ENCODE data around the gene L3MBTL4.

Gene L3MBTL4

DNA sequence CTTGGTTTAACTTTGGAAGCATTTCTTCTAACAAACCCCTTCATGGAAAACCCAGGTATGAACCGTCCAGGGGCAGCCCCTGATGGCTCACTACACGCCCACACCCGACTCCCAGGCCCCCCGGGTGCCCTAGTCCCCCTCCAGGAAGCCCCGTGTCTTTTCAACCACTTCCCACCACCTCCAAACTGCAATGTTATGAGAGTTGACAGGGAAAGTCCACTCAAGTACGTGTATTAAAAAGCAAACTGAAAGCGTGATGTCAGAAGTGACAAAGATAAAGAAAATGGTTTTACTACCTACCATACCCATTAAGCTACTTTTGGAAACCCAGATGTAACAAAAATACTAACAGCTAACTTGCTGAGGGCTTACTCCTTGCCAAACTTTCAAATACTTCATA is 51.5 kb downstream of the L3MBTL4 start:
- no peak for DNase-seq (ENCODE audit: low read depth)

DNA sequence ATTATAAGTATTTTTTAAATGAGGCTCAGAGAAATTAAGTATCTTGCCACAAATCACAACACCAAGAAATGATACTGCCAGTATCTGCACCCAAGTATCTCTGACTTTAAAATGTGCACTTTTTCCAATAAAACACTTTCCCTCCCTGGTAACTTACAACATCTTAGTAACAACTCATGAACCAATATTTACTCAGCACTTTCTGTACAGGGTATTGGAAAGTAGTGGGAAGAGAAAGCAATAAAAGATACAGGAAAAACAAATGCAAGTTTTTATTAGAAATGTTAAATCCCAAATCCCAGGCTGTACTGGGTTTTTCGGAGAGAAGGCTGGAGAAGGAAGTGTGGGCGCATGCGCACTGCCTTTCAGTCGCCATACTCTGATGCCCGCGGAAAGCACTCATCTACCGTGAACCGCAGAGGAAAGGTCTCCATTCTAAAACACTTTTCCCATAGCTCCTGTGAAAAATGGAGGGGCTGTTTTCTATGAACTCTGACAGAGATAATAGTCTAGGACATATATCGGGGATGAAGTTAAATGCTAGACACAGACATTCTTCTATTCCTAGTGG is 52.1 kb downstream of the L3MBTL4 start:
- DNase-seq (ENCODE audit: low read depth): no peak

DNA sequence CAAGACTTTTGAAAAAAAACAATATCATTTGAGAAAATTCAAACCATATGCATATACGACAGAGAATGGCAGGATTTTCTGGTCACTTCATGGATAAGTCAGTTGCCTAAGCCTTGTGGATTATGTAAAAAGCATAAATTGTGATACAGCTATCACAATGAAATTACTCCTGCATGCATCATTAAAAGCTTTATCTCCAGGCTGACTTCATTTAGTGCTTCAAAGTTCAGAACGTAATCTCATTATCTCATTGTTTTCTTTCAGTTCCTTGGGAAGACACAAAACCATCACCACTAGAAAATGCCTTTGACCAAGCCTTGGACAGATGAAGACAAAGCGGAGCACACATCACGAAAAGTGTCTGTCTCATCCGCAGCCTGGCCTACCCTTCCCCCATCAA is 57.0 kb downstream of the L3MBTL4 start:
- no peak for DNase-seq (ENCODE audit: low read depth)

- no peak for DNase-seq (ENCODE audit: low read depth)
These were observed 58.7 kb downstream of the L3MBTL4 start for GRCh38 chr18:6355789-6356589.

DNA sequence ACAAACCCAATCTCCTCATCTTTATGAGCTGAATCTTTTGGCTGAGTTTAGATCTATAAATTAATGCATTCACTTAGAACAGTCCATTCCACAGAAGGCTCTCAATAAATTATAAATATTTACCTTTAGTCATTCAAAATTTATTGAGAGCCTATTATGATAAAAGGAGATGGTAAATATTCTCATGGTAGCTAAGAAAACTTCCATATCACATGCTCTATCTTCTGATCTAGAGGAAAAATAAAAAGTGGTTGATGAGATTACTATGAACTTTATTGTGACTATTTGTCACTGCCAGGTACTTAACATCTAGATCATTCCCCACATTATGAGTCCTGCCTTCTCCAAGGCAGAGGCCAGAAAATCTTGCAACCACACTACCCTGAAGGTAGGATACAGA is 62.4 kb downstream of the L3MBTL4 start:
- no peak for DNase-seq (ENCODE audit: low read depth)

- DNase-seq (ENCODE audit: low read depth): no peak
These were observed 71.7 kb downstream of the L3MBTL4 start for GRCh38 chr18:6342990-6343389.

DNA sequence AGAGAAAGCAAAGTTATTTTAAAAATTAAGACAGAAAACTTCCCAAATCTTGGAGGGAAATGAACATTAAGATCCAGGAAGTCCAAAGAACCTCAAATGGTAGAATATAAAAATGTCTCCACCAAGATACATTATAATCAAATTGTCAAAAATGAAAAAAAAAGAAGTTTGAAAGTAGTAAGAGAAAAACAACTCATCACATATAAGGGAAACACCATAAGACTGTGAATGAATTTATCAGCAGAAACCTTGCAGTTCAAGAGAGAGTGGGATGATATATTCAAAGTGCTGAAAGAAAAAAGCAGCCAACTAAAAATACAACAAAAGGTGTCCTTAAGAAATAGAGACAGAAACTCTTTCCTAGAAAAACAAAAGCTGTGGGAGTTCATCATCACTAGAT is 73.0 kb downstream of the L3MBTL4 start:
- no peak for DNase-seq (ENCODE audit: low read depth)

DNA sequence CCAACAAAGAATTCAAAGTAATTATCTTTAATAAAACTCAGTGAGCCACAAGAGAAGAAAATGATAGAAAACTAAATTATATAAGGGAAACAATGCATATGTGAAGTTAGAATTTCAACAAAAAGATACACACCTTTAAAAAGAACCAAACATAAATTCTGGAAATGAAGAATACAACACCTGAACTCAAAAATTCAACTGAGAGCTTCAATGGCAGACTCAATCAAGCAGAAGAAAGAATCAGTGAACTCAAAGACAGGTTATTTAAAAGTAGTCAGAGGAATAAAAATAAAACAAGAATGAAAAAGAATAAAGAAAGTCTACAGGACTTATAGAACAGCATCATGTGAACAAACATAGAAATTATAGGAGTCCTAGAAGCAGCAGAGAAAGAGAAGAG is 73.4 kb downstream of the L3MBTL4 start:
- DNase-seq (ENCODE audit: low read depth): no peak

DNA sequence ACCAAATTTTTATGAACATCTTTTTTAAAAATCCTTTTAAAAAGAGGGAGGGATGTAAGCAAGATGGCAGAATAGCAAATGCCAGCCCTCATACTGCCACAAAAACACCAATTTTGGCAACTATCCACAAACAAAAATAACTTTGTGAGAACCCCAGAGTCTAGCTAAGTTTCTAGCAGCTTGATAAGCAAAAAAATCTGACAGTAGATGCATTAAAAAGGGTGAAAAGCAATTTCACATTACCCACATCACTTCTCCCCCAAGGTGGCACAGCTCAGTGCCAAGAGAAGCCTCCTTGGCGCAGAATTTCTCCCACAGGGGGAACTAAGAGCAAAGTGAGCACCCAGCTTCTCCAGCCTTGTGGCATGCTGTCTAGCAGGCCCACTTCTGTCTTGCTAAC is 74.6 kb downstream of the L3MBTL4 start:
- no peak for DNase-seq (ENCODE audit: low read depth)

DNA sequence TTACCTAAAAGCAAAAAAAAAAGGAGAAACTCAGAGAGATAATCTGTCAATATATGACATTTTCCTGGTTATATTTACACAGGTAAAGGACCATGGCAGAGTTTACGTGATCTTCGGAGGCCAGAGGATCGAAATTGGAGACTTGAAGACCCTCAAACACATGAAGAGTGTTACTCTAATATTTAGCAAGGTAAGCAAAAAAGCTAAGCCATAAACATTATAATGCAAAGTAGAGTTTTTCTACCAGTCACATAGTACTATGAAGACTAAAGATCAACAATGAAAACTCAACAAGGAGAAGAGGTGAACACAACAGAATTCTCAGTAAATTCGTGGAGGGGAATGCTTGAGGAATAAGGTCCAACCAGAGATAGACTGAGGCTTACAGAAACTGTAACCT is 78.5 kb downstream of the L3MBTL4 start:
- no peak for DNase-seq (ENCODE audit: low read depth)

DNA sequence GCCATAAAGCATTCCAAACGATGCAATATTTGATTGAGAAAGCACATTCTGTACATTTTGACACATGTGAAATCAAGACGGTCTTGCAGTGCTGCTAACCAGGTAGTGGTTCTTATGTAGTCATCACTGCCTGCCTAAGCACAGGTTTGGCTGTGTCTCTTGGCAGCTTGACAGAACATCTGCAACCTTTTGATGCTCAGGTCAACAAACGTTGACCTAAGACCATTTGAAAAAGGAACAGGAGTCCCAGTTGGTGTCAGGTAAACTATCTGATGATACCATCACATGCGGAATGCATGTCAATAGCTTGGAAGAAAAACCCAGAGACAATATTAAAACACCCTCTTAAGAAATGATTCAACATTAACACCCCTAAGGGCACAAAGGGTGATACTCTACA is 80.7 kb downstream of the L3MBTL4 start:
- DNase-seq (ENCODE audit: low read depth): no peak

DNA sequence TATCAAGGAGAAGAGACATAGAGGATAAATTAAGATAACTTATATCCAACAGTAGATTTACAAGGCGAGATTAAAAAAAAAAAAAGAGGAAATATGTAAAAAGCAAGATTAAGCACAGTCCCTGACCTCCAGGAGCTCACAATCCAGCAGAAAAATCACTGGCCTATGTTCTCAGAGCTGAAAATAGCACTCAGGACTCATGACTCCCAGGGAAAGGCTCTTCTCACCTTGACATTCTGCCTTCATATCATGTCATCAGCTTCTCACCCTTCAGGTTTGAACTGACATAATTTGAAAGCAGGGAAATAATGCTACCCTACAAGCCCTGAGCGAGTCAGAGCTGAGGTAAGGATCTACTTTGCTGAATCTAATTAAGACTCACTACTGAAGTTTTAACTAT is 82.8 kb downstream of the L3MBTL4 start:
- DNase-seq (ENCODE audit: low read depth): no peak

- DNase-seq (ENCODE audit: low read depth): no peak
These were observed 83.9 kb downstream of the L3MBTL4 start for GRCh38 chr18:6330786-6331185.

DNA sequence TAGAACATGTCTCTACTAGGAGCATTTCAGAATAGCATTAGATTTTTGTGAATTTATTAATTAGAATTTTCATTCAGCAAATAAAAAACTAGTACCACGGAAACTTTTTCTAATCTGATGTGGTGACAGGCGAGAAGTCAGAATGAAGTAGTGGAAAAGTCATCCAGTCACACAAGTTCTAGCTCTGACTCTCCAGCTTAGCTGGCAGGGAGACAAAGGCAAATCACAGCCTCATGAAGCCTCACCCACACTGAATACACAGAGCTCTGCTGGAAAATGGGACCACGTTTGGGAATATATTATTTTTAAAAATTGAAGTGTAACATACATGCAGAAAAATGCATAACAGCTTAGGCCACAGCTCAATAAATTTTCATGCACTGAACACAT is 86.1 kb downstream of the L3MBTL4 start:
- DNase-seq (ENCODE audit: low read depth): no peak

DNA sequence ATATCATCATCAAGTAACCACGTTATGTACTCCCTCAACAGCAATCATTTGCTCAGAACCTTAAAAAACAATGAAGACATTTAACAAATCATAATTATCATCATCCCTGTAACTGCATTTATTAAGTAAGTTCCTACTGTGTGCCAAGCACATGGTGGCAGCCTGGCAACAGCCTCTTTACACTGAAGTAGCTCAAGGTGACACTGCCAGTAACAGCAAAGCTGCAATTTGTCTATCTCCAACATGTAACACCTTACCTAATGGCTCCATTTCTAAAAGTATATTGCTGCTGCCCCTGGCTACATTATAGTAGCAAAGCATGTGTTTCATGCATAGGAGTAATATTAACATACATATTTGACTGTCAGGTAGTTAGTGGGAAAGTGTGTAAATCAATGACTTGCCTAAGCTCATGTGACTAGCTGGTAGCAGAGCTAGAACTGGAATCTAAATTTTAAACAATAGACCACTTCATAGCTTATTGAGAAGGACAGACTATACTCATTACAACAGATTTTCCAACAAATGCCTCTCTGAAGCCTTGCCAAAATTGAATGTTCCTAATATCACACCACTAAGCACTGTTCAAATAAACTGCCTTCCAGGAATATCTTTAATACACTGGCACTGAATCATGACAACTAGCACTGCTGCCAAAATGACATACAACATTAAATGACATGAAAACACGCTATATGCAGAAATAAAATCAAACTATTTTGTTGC is 86.7 kb downstream of the L3MBTL4 start:
- no peak for DNase-seq (ENCODE audit: low read depth)

DNA sequence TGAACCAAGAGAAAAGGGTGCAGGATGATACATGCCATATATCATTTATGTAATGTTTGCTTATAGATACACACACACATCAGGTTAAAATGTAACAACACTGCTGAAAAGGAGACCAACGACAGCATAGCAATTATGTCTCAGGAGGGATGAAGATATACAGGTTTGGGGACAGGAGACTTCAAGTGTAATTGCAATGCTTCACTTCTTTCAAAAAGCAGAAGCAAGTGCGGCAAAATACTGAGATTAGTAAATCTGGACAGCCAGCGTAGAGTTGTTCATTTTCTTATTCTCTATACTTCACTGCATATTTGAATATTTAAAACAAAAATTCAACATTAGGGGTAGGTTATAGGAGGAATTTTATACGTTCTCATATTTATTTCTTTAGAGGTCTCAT is 87.2 kb downstream of the L3MBTL4 start:
- no peak for DNase-seq (ENCODE audit: low read depth)

DNA sequence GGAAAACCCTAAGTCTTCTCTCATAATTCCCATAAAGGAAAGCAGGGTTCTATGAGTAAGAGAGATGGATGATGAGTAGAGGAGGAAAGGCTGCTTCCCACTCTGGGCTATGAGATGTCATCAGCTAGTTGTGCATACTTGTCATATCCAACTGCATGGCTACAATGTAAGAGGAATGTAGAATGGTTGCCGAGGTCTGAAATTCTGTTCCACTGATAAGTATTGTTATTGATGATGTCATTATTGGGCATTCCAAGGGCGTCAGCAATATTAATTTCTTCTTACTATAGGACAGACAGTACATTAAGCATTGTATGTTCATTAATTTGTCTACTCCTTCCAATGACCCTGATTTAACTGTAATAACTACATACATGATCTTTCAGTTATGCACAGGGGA is 88.1 kb downstream of the L3MBTL4 start:
- no peak for DNase-seq (ENCODE audit: low read depth)

DNA sequence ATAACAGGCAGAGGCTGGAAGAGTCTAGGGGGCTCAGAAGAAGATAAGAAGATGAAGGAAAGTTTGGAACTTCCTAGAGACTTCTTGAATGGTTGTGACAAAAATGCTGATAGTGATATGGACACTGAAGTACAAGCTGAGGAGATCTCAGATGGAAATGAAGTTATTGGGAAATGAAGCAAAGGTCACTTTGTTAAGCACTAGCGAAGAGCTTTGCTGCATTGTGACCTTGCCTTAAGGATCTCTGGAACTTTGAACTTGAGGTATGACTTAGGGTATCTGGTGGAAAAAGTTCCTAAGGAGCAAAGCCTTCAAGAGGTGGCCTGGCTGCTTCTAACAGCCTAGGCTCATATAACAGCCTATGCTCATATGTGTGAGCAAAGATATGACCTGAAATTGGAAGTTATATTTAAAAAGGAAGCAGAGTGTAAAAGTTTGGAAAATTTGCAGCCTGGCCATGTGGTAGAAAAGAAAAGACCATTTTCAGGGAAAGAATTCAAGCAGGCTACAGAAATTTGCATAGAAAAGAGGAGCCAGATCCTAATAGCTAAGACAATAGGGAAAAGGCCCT is 91.3 kb downstream of the L3MBTL4 start:
- DNase-seq (ENCODE audit: low read depth): no peak

DNA sequence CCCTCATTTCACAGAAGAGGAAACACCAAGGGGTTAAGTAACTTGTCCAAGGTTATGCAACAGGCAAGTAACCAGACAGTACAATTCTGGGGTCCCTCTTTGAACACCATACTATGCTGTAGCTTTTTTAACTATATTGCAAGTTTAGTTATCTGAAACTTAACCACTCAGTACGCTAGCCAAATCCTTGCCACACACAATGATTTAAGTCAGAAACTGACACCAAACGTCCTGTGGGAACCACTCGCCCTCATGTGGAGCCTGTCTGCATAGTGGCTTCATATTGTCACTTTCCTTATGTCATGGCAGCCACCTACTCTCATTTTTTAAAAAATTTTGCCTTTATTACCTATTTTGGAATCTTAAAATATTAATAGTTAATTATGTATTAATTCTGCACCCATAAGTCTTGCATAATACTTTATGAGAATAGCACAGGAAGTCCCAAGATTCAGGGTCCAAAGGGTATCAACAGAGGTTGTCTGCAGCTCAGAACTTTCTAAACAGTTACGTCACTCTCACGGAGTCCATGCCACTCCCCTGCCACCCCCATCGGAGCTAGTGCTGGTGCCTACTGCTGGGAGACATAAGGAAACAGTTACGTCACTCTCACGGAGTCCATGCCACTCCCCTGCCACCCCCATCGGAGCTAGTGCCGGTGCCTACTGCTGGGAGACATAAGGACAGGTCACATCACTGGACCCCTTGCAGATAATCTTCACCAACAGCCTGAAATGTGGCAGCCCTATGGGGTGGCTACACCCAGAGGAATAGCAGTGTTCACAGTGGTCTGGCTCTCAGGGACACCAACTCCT is 99.0 kb downstream of the L3MBTL4 start:
- DNase-seq (ENCODE audit: low read depth): no peak

DNA sequence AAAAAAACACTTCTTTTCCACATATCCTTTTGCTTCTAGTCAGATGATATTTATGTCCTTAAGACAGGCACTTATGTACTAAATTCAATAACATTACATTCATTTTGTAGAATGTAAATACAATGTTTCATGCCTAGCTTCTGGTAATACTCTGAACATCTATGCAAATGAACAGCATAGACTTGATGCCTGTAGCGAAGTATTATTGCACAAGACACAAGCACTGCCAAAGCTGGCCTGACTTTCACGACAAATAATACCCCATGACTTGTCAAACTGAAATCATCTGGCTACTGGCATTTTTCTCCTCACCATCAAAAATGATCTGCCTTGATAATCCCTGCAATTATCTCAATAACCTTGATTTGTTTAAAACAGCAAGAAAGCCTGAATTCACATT is 101.3 kb downstream of the L3MBTL4 start:
- no peak for DNase-seq (ENCODE audit: low read depth)

GRCh38 chr18:6311456-6312215 is 103.1 kb downstream of the L3MBTL4 start:
- DNase-seq (ENCODE audit: low read depth): no peak

Data from stimulated activated CD4-positive, alpha-beta T cell treated with anti-CD3 and anti-CD28 coated beads, Interleukin-2, amount 100 ng/mL, for 4 hours (primary cell).